Hippocampal formation (tissue), 2 donors: ENCODE data around the gene LPCAT2.
"Not testable (repeated sequence)": the region's sequence is repeated elsewhere in the genome, so short reads cannot be mapped to it uniquely, and the experiment has no call there.

Source experiments
- DNase-seq, 2 donors: peaks; one replicate each; lab custom pipeline; 2025; lab: John Stamatoyannopoulos, UW

Gene LPCAT2

DNA sequence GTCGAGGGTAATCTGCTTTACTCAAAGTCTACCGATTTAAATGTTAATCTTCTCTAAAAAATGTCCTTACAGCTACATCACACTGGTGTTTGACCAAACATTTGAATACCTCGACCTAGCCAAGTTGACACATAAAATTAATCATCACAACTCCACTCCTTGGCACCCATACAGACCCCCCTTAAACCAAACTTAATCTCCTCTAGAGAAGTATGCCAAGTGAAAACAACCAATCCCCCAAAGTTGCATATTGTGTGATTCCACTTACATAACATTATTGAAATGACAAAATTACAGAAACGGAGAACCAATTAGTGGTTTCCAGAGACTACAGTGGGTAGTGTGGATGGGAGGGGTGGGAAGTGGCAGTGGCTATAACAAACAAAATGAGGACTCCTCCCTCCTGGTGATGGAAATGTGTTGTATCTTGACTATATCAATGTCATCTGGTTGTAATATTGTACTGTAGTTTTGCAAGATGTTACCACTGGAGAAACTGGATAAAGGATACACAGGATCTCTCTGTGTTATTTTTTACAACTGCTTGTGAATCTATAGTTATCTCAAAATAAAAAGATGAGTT lies 97.0 kb downstream of the LPCAT2 start:
- no peak for DNase-seq

DNA sequence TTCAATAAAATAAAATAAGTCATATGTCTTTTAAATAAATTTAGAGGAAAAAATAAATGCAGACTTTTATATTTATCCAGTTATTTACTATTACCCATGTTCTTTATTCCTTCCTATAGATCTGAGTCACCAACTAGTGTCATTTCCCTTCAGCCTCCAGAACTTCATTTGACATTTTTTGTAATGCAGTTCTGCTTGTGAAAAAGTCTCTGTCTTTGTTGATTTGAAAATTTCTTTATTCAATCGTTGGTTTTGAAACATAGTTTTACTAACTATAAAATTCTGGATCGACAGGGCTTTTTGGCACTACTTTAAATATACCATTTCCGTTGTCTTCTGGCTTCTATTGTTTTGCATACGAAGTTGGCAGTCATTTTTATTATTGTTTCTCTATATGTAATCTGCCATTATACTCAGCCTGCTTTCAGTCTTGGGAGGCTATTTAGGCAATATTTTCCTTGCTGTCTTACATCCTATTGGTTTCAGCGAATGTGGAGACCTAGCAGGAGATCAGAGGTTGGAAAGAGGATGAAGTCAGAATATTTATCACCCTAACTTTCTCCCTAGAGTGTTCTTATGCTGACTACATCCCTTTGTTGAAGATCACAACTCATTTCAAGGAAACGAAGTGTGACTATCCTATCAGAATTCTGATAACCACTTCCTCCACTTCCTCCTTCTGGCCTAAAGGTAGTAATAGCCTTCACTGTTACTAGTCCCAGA lies 104.9 kb downstream of the LPCAT2 start:
- DNase-seq, result no peak

DNA sequence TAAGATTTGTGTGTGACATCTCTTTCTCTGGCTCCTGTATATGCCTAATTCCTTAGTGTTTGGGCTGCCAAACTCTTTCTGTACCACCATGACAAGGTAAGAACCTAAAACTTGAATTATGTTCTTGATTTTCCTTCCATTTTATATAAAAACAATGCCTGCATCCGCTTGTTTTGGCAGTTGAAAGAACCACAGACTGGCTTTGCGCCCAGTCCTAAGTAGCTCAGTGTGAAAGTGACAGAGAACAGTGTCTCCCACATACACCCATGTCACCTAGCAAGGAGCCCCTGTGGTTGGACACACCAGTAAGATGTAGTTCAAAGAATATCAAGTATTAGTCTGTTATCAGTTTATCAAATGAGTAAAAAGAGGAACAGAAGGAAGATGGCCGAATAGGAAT lies 106.2 kb downstream of the LPCAT2 start:
- DNase-seq, result no peak

DNA sequence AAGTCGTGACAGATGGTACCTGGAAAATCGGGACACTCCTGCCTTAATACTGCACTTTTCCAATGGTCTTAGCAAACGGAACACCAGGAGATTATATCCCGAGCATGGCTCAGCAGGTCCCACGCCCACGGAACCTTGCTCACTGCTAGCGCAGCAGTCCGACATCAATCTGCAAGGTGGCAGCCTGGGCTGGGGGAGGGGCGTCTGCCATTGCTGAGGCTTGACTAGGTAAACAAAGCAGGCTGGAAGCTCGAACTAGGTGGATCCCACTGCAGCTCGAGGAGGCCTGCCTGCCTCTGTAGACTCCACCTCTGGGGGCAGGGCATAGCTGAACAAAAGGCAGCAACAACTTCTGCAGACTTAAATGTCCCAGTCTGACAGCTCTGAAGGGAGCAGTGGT lies 106.8 kb downstream of the LPCAT2 start:
- DNase-seq, result not testable (repeated sequence)

GRCh38 chr16:55621771-55622170 lies 112.9 kb downstream of the LPCAT2 start:
- DNase-seq, result no peak

DNA sequence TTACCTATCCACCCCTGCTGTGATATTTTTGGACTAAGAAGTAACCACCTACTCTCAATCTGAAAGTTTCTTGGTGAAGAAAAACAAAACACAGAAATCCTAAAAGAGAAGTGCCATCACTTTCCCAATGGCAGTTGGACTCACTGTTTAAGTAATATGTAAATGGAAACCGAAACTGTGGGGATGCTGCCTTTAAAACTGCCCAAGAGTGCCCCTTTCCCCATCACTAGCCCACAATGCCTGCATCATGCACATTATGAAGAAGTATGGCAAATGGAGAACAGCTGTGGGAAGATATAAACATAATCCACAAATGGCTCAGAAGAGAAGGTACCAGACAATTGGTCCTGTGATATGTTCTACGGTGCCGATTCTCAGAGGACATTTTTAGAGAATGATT lies 113.4 kb downstream of the LPCAT2 start:
- DNase-seq, result no peak

GRCh38 chr16:55622930-55623561 lies 114.2 kb downstream of the LPCAT2 start:
- no peak for DNase-seq

GRCh38 chr16:55623640-55624039 lies 114.8 kb downstream of the LPCAT2 start:
- DNase-seq, result no peak

DNA sequence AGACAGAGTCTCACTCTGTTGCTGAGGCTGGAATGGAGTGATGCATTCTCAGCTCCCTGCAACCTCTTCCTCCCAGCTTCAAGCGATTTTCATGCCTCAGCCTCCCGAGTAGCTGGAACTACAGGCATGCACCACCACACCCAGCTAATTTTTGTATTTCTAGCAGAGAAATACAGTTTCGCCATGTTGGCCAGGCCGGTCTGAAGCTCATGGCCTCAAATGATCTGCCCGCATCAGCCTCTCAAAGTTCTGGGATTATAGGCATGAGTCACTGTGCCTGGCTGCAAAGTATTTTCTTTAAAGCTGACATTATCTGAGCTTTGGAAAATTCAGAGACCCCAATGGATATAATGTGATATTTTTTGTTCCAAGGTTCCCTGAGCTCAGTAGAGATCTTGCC lies 115.8 kb downstream of the LPCAT2 start:
- DNase-seq, result no peak

GRCh38 chr16:55625843-55626242 lies 117.0 kb downstream of the LPCAT2 start:
- no peak for DNase-seq

DNA sequence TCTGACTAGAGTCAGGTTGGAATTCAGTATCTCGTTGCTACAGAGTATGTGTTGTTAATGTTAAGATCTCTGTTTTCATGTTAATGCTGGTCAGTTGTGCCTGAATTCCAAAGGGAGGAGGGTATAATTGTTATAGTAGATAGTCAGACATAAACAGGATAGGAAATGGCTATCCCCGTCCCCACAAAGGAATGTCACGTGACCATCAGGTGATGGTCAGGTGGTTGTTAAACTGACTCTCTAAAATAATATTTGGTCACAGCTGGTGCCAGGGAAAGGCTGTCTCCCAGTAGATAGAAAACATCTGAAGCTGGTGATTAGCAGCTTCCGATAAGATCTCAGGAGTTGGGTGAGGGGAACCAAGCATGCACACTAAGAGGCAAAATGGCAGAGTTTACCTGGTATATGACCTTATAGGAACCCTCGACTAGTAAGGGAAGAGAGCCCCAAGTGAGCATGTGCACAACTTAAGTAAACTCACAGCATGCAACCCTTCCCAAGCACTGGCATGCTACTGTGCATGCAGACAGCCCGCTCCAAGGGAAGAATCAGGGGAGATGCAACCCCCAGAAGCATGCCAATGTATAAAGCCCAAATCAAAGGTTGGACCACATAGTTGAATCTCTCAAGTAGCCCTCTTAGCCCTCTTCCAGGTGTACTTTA lies 119.6 kb downstream of the LPCAT2 start:
- DNase-seq, result no peak

DNA sequence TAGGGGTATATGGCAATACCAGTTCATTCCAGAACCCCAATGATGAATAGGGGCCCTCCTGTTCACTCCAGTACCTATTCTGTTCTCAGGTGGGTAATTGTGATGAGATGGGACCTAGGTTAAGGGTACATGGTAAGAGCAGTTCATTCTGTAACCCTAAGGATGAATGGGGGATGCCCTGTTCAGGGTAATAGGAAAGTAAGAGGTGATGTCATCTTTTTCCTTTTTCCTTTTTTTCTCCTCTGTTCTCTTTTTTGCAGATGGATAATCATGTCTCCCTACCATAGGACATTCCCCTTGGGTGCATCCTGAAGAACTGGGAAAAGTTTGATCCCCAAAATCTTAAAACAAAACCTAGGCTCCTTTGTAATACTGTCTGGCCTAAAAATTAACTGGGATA lies 121.9 kb downstream of the LPCAT2 start:
- DNase-seq, result no peak

DNA sequence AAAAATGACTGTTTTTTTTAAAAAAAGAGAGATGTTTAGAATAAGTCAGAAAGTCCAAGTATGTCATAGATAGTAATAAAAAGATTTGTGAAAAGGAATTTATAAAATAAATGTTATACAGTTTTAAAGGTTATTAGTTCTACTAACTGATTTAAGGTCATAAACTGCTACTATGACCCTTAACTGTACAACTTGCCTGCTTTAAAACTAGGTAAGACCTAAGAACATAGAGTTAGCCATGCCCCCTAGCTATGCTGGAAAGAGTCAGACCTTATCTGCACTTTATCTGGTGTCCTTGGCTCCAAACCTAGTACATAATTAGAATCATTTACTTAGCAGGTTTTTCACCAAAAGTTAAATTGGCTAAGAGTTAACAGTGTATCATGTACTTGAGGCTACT lies 123.4 kb downstream of the LPCAT2 start:
- no peak for DNase-seq

DNA sequence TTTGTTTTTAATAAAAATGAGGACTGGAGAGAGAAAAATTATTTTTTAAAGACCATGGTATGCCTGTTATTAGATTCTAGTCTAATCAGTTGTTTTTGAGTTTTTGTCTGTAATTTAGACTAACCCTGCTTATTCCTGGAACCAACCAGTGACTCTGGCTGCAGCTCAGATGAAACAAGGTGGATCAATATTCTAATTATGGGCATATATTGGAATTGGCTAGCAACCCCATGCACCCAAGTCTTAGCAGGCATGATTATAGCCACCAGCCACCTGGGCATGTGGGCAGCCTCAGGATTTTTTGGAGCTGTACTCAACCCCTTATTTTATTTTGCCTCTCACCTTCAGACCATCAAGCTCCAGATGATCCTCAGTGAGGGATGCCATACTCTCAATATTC lies 125.3 kb downstream of the LPCAT2 start:
- no peak for DNase-seq
